Measurements from ENCODE around the gene ITGB1BP2. TPM values are rescaled to one million over a fixed set of nuclear protein-coding genes. Genes with fewer than 3 reads are reported as not detected.

ITGB1BP2 gene
- total and polyA plus RNA-seq, 2 of the 8 experiments (the other 6 are each of a cell fraction or from before 2014, with no cell fraction given), result 2.9 to 5.2 TPM

DNA sequence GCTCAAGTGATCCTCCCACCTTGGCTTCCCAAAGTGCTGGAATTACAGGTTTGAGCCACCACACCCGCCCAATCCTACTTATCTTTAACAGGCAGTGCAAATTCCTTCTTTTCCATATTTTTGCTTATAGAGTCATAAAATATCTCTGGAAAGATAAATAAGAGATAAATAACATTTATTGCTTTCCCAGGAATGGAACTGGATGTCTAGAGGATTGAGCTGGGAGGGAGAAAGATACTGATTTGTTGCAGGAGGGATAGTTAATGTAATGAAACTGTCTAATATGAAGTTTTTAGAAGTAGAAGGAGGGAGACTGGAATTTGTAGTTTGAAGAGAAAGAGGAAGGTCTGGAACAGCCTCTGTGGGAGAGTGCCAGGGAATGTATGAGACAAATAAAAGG, 20.2 kb downstream of the ITGB1BP2 start (continued):
- TF ChIP-seq, protein P1, sequence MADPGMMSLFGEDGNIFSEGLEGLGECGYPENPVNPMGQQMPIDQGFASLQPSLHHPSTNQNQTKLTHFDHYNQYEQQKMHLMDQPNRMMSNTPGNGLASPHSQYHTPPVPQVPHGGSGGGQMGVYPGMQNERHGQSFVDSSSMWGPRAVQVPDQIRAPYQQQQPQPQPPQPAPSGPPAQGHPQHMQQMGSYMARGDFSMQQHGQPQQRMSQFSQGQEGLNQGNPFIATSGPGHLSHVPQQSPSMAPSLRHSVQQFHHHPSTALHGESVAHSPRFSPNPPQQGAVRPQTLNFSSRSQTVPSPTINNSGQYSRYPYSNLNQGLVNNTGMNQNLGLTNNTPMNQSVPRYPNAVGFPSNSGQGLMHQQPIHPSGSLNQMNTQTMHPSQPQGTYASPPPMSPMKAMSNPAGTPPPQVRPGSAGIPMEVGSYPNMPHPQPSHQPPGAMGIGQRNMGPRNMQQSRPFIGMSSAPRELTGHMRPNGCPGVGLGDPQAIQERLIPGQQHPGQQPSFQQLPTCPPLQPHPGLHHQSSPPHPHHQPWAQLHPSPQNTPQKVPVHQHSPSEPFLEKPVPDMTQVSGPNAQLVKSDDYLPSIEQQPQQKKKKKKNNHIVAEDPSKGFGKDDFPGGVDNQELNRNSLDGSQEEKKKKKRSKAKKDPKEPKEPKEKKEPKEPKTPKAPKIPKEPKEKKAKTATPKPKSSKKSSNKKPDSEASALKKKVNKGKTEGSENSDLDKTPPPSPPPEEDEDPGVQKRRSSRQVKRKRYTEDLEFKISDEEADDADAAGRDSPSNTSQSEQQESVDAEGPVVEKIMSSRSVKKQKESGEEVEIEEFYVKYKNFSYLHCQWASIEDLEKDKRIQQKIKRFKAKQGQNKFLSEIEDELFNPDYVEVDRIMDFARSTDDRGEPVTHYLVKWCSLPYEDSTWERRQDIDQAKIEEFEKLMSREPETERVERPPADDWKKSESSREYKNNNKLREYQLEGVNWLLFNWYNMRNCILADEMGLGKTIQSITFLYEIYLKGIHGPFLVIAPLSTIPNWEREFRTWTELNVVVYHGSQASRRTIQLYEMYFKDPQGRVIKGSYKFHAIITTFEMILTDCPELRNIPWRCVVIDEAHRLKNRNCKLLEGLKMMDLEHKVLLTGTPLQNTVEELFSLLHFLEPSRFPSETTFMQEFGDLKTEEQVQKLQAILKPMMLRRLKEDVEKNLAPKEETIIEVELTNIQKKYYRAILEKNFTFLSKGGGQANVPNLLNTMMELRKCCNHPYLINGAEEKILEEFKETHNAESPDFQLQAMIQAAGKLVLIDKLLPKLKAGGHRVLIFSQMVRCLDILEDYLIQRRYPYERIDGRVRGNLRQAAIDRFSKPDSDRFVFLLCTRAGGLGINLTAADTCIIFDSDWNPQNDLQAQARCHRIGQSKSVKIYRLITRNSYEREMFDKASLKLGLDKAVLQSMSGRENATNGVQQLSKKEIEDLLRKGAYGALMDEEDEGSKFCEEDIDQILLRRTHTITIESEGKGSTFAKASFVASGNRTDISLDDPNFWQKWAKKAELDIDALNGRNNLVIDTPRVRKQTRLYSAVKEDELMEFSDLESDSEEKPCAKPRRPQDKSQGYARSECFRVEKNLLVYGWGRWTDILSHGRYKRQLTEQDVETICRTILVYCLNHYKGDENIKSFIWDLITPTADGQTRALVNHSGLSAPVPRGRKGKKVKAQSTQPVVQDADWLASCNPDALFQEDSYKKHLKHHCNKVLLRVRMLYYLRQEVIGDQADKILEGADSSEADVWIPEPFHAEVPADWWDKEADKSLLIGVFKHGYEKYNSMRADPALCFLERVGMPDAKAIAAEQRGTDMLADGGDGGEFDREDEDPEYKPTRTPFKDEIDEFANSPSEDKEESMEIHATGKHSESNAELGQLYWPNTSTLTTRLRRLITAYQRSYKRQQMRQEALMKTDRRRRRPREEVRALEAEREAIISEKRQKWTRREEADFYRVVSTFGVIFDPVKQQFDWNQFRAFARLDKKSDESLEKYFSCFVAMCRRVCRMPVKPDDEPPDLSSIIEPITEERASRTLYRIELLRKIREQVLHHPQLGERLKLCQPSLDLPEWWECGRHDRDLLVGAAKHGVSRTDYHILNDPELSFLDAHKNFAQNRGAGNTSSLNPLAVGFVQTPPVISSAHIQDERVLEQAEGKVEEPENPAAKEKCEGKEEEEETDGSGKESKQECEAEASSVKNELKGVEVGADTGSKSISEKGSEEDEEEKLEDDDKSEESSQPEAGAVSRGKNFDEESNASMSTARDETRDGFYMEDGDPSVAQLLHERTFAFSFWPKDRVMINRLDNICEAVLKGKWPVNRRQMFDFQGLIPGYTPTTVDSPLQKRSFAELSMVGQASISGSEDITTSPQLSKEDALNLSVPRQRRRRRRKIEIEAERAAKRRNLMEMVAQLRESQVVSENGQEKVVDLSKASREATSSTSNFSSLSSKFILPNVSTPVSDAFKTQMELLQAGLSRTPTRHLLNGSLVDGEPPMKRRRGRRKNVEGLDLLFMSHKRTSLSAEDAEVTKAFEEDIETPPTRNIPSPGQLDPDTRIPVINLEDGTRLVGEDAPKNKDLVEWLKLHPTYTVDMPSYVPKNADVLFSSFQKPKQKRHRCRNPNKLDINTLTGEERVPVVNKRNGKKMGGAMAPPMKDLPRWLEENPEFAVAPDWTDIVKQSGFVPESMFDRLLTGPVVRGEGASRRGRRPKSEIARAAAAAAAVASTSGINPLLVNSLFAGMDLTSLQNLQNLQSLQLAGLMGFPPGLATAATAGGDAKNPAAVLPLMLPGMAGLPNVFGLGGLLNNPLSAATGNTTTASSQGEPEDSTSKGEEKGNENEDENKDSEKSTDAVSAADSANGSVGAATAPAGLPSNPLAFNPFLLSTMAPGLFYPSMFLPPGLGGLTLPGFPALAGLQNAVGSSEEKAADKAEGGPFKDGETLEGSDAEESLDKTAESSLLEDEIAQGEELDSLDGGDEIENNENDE (IDR thresholded peaks at IDR 0.05; ENCODE audit: insufficient replicate concordance, low read length), result no peak
- no peak for TF ChIP-seq SP1 (IDR thresholded peaks at IDR 0.05; ENCODE audit: low read depth, low read length)
- no peak for TF ChIP-seq TBP (IDR thresholded peaks at IDR 0.05; ENCODE audit: low read depth, low read length)
- no peak for TF ChIP-seq SIN3A (conservative IDR thresholded peaks at IDR 0.05 in 1 of 2, IDR thresholded peaks at IDR 0.05 in 1 of 2; ENCODE audit: low read depth in 1 of 2, low read length in 2 of 2)
- no peak for TF ChIP-seq SIRT6 (IDR thresholded peaks at IDR 0.05; ENCODE audit: low read length)
- TF ChIP-seq, protein P2, sequence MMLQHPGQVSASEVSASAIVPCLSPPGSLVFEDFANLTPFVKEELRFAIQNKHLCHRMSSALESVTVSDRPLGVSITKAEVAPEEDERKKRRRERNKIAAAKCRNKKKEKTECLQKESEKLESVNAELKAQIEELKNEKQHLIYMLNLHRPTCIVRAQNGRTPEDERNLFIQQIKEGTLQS (IDR thresholded peaks at IDR 0.05; ENCODE audit: insufficient read depth, low read depth, low read length), result no peak
- TF ChIP-seq, protein P3, sequence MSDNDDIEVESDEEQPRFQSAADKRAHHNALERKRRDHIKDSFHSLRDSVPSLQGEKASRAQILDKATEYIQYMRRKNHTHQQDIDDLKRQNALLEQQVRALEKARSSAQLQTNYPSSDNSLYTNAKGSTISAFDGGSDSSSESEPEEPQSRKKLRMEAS (IDR thresholded peaks at IDR 0.05), result no peak
- TF ChIP-seq POLR2A (IDR thresholded peaks at IDR 0.05; ENCODE audit: control extremely low read depth in 1 of 2, low read depth in 2 of 2, low read length in 2 of 2), result no peak
- no peak for TF ChIP-seq NANOG (IDR thresholded peaks at IDR 0.05; ENCODE audit: insufficient read depth, low read depth, low read length, poor library complexity, severe bottlenecking)
- TF ChIP-seq ASH2L (IDR thresholded peaks at IDR 0.05; ENCODE audit: low read length), result no peak
- no peak for TF ChIP-seq CREB1 (IDR thresholded peaks at IDR 0.05)
- no peak for TF ChIP-seq KDM4A (IDR thresholded peaks at IDR 0.05; ENCODE audit: low read depth, low read length, severe bottlenecking)
